Smooth muscle cell of trachea (primary cell): ENCODE data around the gene OR4K5. TPM values are rescaled to one million over a fixed set of nuclear protein-coding genes. Genes with fewer than 3 reads are reported as not detected.

Experiments used
- total RNA-seq: library from RNA; depleted of rRNA; stranded (reverse); fragments of >200 nt; gene quantifications from 2 replicates; pipeline ENCODE4 v1.2.1, GENCODE V29; 2014

The OR4K5 gene
- not detected in 2 replicates for total RNA-seq

GRCh38 chr14:19920021-19920657, at the start of gene OR4K5:
Gene OR4K5, plus strand, starts transcription at chr14:19920607. Its CDS starts 0 bp downstream, at chr14:19920607.

GRCh38 chr14:19874842-19875241, 45.6 kb upstream of the OR4K5 start, which contains the start of gene OR4K2:
Gene OR4K2, plus strand, starts transcription at chr14:19875142. Its CDS starts 1,126 bp downstream, at chr14:19876268.

GRCh38 chr14:19930617-19931016, 10.2 kb downstream of the OR4K5 start, which contains the start of gene OR4K1:
Gene OR4K1, plus strand, starts transcription at chr14:19930917. Its CDS starts 4,750 bp downstream, at chr14:19935667.

Other genes starting within 250 kb of the OR4K5 start
- not detected in 2 replicates for gene OR11H2, start 206.7 kb upstream of the OR4K5 start, total RNA-seq
- gene OR4Q3, start 177.0 kb upstream of the OR4K5 start, total RNA-seq = not detected in 2 replicates
- not detected in 2 replicates for gene OR4M1, start 147.1 kb upstream of the OR4K5 start, total RNA-seq
- gene OR4N2, start 116.8 kb upstream of the OR4K5 start, total RNA-seq = 0.17 TPM in 1 of 2 replicates, not detected in the other
- not detected in 2 replicates for gene OR4K2, start 45.5 kb upstream of the OR4K5 start, total RNA-seq
- gene OR4K1, start 10.3 kb downstream of the OR4K5 start, total RNA-seq = not detected in 2 replicates
- gene OR4K15, start 55.0 kb downstream of the OR4K5 start, total RNA-seq = not detected in 2 replicates
- not detected in 2 replicates for gene OR4Q2, start 81.6 kb downstream of the OR4K5 start, total RNA-seq
- gene OR4K14, start 98.7 kb downstream of the OR4K5 start, total RNA-seq = not detected in 2 replicates
- not detected in 2 replicates for gene OR4K13, start 115.4 kb downstream of the OR4K5 start, total RNA-seq
- not detected in 2 replicates for gene OR4L1, start 139.4 kb downstream of the OR4K5 start, total RNA-seq
- not detected in 2 replicates for gene OR4K17, start 190.1 kb downstream of the OR4K5 start, total RNA-seq
- not detected in 2 replicates for gene OR4N5, start 218.2 kb downstream of the OR4K5 start, total RNA-seq